ENCODE data around the gene KLC3.

KLC3 gene

DNA sequence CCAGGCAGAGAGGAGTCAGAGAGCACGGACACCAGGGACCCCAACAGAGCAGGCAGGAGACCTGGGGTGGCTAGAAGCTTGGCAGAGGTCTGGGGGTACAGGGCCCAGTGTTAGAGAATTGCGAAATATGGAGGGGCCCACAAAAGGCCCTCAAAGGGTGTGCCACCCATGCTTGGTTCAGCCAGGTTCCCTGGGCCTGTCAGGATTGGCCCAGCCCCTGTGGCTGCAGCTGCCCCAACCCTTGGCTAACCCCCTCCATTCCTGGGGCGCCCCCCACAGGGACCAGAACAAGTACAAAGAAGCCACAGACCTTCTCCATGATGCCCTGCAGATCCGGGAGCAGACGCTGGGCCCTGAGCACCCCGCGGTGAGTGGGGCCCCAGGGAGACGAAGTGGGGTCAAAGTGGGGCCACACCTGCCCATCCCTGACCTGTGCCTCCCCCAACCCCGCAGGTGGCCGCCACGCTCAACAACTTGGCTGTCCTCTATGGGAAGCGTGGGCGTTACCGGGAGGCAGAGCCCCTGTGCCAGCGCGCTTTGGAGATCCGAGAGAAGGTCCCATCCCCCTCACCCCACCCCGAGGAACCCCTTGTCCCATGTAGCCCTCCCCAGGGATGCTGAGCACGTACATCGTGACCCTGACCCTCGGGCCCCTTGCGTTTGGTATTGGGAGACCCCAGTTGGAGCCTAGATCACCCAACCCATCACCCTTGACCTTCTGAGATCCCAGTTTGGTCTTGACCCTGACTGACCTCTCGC is 8.0 kb downstream of the KLC3 start:
- H3K4me3 ChIP-seq (ENCODE audit: low read depth, low read length) = no peak overlapping the region

DNA sequence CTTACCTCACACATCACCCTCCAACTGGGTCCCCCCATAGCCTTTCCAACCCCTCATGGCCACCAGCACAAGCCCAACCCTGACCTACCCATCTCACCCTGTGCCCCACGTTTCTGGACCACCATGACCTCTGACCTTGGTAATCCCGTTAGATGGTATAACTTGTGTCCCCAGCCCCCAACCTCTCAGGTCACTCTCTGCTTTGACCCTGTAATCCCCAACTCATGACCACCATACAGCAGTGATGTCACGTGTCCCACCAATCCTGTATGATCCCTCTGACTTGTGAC is 8.5 kb downstream of the KLC3 start:
- H3K4me3 ChIP-seq (ENCODE audit: low read depth, low read length) = no peak overlapping the region

DNA sequence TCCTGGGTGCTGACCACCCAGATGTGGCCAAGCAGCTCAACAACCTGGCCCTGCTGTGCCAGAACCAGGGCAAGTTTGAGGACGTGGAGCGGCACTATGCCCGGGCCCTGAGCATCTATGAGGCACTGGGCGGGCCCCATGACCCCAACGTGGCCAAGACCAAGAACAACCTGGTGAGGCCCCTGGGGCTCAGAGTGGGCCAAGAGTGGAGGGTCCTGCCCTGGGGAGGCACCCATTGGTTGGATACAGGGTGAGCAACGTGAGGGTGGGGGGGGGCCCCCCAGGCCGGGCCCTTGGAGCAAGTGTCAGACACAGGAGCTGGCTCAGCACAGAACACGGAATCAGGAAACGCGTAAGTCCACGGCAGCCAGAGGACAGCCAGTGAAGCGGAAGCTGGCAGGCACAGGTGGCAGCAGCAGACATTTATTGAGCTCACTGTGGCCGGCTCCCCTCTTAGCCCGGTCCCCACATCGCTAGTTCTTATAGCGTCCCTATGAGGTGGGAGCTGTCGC is 8.9 kb downstream of the KLC3 start:
- H3K4me3 ChIP-seq (ENCODE audit: low read depth, low read length) = no peak overlapping the region

DNA sequence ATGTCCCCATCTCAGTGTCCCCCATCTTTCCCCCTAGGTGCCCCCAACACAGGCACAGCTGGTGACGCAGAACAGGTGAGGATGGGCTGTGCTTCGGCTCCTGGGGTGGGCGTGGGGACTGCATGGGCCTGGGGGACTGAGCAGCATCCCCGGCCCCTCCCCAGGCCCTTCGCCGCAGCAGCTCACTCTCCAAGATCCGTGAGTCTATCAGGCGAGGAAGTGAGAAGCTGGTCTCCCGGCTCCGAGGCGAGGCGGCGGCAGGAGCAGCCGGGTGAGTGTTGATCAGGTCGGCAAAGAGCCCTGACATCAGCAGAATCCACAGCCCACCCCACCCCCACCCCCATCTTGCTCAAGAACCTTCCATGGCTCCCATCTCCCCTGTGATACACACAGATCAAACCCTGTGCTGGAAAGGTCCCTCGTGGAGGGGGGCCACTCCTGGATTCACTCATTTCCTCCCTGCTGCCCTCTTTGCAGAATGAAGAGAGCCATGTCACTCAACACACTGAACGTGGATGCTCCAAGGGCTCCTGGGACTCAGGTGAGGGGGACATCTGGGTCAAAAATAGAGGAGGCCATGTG is 10.0 kb downstream of the KLC3 start:
- no peak overlapping the region for H3K4me3 ChIP-seq (ENCODE audit: low read depth, low read length)

DNA sequence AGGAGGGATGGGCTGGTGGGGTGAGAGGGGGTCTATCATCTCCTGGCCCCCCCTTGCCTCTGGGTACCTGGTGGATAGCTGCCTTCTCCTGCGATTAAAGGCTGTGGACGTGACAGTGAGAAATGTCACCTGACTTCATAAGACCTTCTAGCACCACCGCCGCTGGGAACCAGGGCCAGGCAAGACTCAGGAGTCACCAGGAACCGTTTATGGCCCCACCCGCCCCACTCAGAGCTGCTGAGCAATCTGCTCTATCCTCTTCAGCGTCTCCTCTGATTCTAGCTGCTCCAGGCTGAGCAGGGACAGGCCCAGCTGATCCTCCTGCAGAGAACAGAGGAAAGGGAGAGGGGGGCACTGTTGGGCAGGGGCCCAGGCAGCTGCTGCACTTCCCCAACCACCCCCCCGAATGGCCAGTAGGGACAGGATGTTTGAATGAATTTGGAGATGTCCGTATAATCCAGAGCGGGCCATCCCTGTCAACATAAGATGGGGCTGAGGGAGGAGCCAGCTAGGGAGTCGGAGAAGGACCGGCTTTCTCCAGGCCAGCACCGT is 10.9 kb downstream of the KLC3 start:
- no peak overlapping the region for H3K4me3 ChIP-seq (ENCODE audit: low read depth, low read length)

DNA sequence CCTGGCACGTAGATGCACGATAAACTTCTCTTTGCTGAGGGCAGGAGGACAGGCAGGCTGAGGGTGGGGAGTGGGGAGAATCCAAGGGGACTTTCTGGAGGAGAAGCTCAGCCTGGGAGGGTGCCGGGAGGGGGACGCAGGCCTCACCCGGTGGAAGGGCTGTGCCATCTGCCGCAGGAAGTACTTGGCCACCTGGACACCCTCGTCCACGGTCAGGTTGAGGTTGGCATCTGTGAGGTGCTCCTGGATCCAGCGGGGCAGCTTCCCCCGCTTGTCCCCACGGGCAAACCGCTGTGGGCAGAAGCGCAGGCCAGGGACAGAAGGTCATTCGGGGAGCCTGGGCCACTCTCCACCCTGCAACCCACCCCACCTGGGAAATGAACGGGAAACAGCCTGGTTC is 11.5 kb downstream of the KLC3 start:
- no peak overlapping the region for H3K4me3 ChIP-seq (ENCODE audit: low read depth, low read length)

DNA sequence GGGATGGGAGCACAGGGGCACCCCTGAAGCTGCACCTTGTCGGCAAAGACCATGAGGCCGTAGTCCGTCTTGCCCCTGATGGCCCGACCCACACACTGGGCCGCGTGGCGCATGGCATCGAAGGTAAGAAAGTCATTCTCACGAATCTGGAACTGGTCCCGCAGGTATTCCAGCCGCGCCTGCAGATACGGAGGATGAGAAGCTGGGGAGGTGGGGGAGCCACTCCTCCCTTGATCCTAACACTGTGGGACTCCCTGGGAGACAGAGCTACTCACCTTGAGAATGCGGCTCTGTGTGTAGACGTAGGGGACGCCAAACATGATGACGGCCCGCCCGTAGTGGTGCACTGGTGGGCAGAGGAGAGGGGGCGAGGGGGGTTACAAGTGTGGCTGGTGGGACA is 11.9 kb downstream of the KLC3 start:
- H3K4me3 ChIP-seq (ENCODE audit: low read depth, low read length) = no peak overlapping the region

DNA sequence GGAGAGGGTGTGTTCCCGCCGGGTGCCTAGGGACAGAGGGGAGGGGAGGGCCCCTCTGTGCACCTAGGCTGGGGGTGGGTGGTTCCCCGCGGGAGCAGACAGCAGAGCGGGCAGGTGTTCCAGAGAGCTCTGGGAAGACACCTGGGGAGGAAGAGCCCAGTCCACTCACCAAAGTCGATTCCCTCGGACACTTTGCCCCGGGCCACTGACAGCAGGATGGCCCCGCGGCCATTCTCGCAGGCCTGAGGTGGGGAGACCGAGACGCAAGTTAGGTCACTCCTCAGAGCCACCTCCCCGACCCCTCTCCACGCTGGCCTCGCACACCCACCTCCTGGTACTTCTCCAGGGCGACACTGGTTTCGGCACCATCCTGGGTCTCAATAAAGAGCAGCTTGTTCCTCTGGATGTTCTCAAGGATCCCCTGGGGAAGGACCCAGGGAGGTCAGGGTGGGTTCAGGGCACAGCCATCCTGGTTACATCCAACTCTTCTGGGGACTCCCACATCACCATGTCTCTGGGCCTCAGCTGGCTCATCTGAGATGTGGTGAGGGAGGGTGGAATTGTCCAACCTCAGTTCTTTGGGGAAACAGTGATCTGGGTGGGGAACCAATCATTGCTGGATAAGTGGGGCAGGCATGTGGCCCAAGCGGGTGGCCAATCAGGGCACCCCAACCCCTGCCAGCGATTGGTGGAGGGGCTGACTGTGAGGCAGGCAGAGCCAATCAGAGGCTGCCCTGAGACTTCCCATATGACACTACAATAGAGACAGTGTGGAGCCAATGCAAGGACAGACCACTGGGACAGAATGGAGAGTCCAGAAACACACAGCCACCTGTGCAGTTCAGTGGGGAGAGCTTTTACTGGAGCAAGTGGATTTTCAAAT is 12.6 kb downstream of the KLC3 start:
- H3K4me3 ChIP-seq (ENCODE audit: low read depth, low read length) = no peak overlapping the region

DNA sequence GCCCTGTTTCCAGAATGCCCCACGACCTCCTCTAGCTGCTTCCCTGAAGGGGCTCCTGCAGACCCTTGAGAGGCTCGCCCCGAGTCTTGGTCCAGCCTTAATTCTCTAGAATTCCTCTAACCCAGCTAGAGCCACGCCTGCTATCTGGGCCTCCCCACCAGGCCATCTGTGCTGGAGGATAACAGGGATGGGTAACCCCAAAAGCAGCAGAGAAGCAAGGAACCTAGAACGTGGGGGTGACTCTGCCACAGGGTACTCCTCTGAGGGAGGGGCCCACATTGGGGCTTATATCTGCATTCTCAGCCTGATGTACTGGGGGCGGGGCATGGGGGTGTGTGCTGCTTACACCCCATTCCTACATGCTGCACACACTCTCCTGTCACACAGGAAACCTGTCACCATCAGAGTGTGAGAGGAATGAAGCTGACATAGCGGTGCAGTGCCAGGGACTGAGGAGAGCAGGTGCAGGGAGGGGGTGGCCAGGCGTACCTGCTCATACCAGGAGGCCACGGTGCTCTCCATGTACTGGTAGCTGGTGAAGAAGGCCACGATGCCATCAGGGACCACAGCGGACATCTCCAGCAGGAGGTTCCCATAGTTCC is 13.8 kb downstream of the KLC3 start:
- no peak overlapping the region for H3K4me3 ChIP-seq (ENCODE audit: low read depth, low read length)

DNA sequence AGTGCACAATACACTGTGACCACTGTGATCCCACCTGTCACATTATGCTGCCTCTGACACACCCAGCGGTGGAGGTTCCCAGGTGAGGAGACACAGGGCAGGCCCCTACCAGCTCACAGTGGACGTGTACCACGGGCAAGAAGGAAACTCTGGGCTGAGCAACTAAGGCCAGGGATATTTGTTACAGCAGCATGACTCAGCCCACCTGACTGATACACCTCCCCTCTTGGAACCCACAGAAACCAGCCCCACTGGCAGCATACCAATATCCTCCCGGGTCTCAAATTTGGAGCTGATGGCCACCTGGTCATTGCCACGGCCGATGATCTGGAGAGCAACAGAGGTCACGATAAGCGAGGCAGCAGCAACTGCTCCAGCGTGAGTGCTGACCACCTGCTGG is 14.9 kb downstream of the KLC3 start:
- H3K4me3 ChIP-seq (ENCODE audit: low read depth, low read length) = no peak overlapping the region

DNA sequence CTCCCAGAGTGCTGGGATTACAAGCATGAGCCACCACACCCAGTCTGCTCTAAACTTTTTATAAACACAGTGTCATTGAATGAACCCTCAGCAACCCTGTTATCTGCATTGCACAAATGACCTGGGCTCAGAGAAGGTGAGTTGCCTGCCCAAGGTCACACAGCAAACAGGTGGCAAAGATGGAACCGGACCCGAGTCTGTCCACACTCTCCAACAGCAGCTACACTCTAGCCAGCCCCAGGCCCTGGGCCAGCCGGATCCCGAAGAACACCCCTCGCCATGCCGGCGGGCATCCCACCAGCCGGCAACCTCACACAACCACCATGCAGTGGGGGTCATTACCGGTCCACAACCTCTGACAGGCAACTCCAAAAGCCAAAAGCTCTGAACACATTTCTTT is 15.4 kb downstream of the KLC3 start:
- H3K4me3 ChIP-seq (ENCODE audit: low read depth, low read length) = no peak overlapping the region

DNA sequence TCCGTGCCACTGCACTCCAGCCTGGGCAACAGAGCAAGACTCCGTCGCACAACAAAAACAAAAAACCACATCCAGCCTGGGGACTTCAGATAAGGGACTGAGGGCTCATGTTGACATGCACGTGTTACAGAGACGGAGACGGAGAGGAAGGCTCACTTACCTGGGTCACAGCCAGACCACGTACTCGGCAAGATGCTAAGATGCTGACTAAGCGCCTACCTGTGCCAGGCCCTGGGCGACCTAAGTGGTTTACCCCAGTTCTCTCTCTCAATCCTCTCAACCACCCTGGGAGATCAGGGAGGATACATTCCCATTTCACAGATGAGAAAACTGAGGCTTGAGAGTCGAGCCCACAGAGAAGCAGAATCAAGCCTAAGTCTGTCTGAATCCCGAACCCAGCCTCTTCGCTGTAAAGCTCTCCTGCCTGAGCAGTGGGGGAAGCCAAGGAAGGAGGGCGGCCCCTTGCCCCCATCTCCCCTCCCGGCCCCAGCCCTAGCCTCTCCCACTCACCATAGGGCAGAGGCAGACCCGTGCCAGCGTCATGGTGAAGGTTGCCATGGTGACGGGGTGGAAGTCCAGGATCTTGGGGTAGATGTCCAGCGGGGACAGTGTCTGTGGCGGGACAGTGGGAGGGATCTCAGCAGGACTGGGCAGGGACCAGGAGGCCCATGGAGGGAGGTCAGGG is 16.4 kb downstream of the KLC3 start:
- H3K4me3 ChIP-seq (ENCODE audit: low read depth, low read length) = no peak overlapping the region

DNA sequence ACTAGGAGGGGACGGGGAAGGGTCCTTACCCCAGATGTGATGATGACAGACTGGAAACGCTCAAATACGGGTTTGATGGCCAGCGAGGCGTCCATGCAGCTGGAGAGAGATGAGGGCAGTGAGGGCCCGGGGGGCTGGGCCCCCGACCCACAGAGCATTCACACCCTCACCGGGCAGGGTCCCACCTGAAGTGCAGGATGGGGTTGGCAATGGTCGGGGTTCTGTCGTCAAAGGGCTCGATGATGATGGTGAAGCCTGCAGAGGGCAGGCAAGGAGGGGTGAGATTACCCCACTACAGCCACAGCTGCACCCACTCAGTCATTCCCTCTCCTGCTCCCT is 16.9 kb downstream of the KLC3 start:
- no peak overlapping the region for H3K4me3 ChIP-seq (ENCODE audit: low read depth, low read length)

DNA sequence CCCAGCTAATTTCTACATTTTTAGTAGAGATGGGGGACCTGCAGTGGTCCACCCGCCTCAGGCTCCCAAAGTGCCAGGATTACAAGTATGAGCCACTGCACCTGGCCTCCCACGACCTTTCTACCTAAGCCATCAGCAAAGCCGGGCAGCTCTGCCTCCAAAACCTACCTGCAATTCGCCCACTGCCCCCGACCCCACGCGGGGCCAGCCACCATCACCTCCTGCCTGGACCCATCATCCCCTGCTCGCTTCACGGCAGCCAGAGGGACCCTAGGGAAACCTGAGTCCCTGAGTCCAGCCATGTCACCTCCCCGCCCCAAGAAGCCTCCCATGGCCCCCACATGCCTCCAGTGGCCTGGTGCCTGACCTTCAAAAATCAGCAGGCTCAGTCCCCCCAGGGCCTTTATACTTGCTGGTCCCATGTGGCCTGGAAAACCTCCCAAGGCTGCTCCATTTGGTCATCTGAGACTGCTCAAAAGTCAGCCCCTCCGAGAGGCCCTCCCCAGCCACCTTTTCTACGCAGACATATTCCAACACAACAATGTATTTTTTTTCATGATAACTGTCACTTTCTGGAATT is 17.8 kb downstream of the KLC3 start:
- no peak overlapping the region for H3K4me3 ChIP-seq (ENCODE audit: low read depth, low read length)

DNA sequence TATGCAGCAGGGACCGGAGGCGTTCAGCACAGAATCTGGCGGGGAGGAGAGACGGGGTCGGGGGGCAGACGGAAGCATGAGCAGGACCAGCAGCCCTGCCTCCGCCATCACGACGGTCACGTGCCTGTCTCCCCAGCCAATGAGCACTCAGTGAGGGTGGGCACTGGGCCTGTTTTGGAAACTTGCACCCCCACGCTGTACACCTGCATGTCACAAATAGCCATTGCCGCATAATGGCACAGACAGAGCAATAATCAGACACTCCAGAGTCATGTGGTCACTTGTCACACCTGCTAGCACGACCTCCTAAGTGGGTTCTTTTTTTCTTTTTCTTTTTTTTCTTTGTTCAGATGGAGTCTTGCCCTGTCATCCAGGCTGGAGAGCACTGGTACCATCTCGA is 21.1 kb downstream of the KLC3 start:
- H3K4me3 ChIP-seq (ENCODE audit: low read depth, low read length) = no peak overlapping the region

DNA sequence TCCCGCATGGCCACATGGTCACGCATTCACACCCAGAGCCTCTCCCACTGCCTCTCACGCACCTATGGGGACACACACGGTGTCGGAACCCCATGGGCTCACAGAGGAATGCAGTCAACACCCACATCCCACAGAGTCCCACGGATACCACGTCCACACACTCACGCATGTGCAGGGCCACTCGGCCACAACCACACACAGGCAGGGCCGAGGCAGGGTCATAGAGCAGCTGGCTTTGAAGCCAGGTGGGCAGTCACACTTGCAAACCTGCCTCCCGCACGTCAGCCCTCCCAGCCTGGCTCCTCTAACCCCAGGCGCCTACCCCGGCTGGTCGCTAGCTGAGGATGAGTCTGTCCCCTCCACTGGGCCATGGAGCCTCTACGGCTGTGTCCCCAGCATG is 21.7 kb downstream of the KLC3 start:
- no peak overlapping the region for H3K4me3 ChIP-seq (ENCODE audit: low read depth, low read length)

DNA sequence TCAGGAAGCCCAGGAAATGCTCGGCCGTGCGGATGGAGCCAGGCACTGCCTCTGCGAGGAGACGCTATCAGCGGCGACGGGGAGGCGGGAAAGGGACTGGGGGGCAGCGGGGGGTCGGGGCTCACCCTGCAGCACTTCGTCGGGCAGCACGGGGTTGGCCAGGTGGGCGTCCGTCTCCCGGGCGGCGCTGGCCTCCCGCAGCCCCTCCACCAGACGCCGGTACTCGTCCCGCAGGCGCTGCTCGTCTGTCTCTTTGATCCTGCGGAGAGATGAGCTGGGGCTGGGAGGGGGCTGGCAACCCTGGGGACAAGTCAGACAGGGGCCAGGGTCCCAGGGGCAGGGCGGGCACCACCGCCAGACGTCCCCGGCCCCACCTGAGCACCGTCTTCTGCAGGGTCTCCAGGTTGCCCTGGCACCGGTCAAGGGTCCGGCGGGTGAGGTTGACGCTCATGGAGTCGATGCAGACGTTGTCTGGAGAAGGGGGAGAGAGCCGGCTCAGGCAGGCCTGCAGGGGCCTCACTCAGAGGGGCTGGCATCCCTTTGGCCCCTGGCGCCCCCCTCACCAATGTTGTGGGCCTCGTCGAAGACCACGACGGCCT is 23.4 kb downstream of the KLC3 start:
- no peak overlapping the region for H3K4me3 ChIP-seq (ENCODE audit: low read depth, low read length)

DNA sequence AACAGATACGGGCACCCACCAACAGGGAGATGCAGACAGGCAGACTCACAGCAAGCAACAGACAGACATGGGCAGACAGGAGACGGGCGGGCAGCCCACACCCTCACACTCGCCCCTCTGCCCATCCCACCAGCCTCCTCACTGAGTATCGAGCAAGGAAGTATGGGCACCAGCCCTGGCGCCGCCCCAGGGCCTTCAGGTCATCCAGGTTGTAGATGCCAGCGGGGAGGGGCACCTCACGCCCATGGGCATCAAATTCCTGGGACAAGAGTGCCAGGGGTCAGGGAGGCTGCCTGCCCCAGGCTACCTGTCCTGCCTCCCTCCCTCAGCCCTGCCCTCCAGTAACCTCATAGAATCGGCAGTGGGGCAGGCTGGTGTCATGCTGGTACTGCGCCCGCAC is 24.1 kb downstream of the KLC3 start:
- no peak overlapping the region for H3K4me3 ChIP-seq (ENCODE audit: low read depth, low read length)

DNA sequence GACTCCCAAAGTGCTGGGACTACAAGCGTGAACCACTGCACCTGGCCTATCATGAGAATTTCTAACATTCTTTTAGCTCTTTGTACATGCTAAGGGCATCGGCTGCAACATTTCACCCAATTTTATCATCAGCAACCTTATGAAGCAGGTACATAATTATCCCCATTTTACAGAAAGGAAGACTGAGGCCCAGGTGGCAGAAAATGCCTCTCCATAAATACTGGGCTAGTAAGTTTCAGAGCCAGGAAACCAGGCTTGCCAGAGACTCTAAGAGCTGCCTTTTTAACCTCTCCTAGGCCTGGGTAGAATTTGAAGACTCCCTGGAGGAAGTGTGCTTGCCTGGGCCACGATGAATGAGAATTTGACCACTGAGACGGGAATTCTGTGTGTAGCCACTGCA is 27.6 kb downstream of the KLC3 start:
- no peak overlapping the region for H3K4me3 ChIP-seq (ENCODE audit: low read depth, low read length)

DNA sequence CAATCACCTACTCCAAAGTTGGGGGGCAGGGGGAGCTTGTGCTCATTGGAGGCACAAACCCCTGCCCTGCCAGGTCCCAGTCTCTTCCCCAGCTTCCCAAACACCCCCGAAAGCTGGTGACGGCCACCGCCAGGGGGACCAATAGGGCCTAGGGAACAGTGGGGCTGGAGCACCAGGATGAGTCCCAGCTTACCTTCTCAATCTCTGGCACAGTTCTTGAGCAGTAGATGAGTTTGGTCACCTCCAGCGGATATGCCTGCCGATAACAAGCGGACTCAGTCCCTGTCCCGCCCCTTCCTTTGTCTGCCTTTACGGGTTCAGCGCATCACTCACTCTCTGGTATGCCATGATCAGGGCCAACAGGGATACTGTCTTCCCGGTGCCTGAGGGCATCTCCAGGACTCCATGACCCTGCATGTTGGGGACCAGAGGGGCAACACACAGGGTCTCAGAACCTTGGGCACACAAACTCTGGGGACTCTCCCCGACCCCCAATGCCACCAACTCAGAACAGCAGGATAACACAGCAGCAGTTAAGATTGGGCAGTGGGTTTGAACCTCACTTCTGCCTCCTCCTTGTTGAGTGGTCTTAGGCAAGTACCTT is 28.3 kb downstream of the KLC3 start:
- no peak overlapping the region for H3K4me3 ChIP-seq (ENCODE audit: low read depth, low read length)
